Measurements from ENCODE around the gene CSDE1.

CSDE1 gene

GRCh38 chr1:114729782-114730181 is 28.0 kb downstream of the CSDE1 start:
- DNase-seq: no peak

GRCh38 chr1:114728553-114728952 is 29.2 kb downstream of the CSDE1 start:
- peaks cover 9% of the 10 kb centered on the region; the same call in 1 of the 2 replicates for H4K20me1 ChIP-seq (ENCODE audit: insufficient read depth, low read length)
- no peaks in the 10 kb centered on the region for H3K9me3 ChIP-seq (ENCODE audit: insufficient read depth, low read length, severe bottlenecking)
- DNase-seq: no peak
- H3K4me1 ChIP-seq (ENCODE audit: insufficient read depth, low read length): no peaks in the 10 kb centered on the region
- no peaks in the 10 kb centered on the region for H3K27me3 ChIP-seq (ENCODE audit: insufficient read depth, low read length, poor library complexity)
- peaks cover 38% of the 10 kb centered on the region for H3K79me2 ChIP-seq (ENCODE audit: insufficient read depth, low read length)
- H3K9ac ChIP-seq (ENCODE audit: low read depth, low read length): no peak overlapping the region
- peaks cover 99% of the 10 kb centered on the region for H3K36me3 ChIP-seq (ENCODE audit: insufficient read depth, low read length)
- H3K4me3 ChIP-seq (ENCODE audit: low read depth in 1 of 2, low read length in 2 of 2): no peak overlapping the region
- H2AFZ ChIP-seq (ENCODE audit: low read depth, low read length): no peak overlapping the region
- H3K27ac ChIP-seq (ENCODE audit: low read length): no peak overlapping the region
- TF ChIP-seq EZH2 (IDR thresholded peaks at IDR 0.05; ENCODE audit: borderline replicate concordance, low read depth, low read length, severe bottlenecking) (no peak), CTCF (IDR thresholded peaks at IDR 0.05; ENCODE audit: borderline replicate concordance, extremely low read depth, low read length, poor library complexity, severe bottlenecking) (no peak)
- no peak overlapping the region for H3K4me2 ChIP-seq (ENCODE audit: insufficient read depth, low read length)
- no peak for ATAC-seq (ENCODE audit: insufficient read depth, low read depth)

More at GRCh38 chr1:114729782-114730181, 28.0 kb downstream of the CSDE1 start:
- no peaks in the 10 kb centered on the region for H3K9me3 ChIP-seq (ENCODE audit: insufficient read depth, low read length, severe bottlenecking)
- peaks cover 9% of the 10 kb centered on the region; the same call in 1 of the 2 replicates for H4K20me1 ChIP-seq (ENCODE audit: insufficient read depth, low read length)
- no peak overlapping the region for H3K4me3 ChIP-seq (ENCODE audit: low read depth in 1 of 2, low read length in 2 of 2)
- H3K4me1 ChIP-seq (ENCODE audit: insufficient read depth, low read length): no peaks in the 10 kb centered on the region
- H3K36me3 ChIP-seq (ENCODE audit: insufficient read depth, low read length): peaks cover 99% of the 10 kb centered on the region
- H3K4me2 ChIP-seq (ENCODE audit: insufficient read depth, low read length): no peak overlapping the region
- TF ChIP-seq CTCF (IDR thresholded peaks at IDR 0.05; ENCODE audit: borderline replicate concordance, extremely low read depth, low read length, poor library complexity, severe bottlenecking) (no peak), EZH2 (IDR thresholded peaks at IDR 0.05; ENCODE audit: borderline replicate concordance, low read depth, low read length, severe bottlenecking) (no peak)
- no peak overlapping the region for H2AFZ ChIP-seq (ENCODE audit: low read depth, low read length)
- H3K9ac ChIP-seq (ENCODE audit: low read depth, low read length): no peak overlapping the region
- H3K27ac ChIP-seq (ENCODE audit: low read length): no peak overlapping the region
- ATAC-seq (ENCODE audit: insufficient read depth, low read depth): no peak
- peaks cover 40% of the 10 kb centered on the region for H3K79me2 ChIP-seq (ENCODE audit: insufficient read depth, low read length)
- H3K27me3 ChIP-seq (ENCODE audit: insufficient read depth, low read length, poor library complexity): no peaks in the 10 kb centered on the region

- DNase-seq (no peak), ATAC-seq (ENCODE audit: insufficient read depth, low read depth) (no peak)
- no peak overlapping the region for H3K27ac ChIP-seq (ENCODE audit: low read length)
- H3K4me3 ChIP-seq (ENCODE audit: low read depth in 1 of 2, low read length in 2 of 2): no peak overlapping the region
- no peaks in the 10 kb centered on the region for H3K27me3 ChIP-seq (ENCODE audit: insufficient read depth, low read length, poor library complexity)
- no peak overlapping the region for H3K9ac ChIP-seq (ENCODE audit: low read depth, low read length)
- no peak overlapping the region for H2AFZ ChIP-seq (ENCODE audit: low read depth, low read length)
- TF ChIP-seq CTCF (IDR thresholded peaks at IDR 0.05; ENCODE audit: borderline replicate concordance, extremely low read depth, low read length, poor library complexity, severe bottlenecking) (no peak), EZH2 (IDR thresholded peaks at IDR 0.05; ENCODE audit: borderline replicate concordance, low read depth, low read length, severe bottlenecking) (no peak)
- H3K36me3 ChIP-seq (ENCODE audit: insufficient read depth, low read length): peaks cover 97% of the 10 kb centered on the region
- no peak overlapping the region for H3K4me2 ChIP-seq (ENCODE audit: insufficient read depth, low read length)
- no peaks in the 10 kb centered on the region for H3K4me1 ChIP-seq (ENCODE audit: insufficient read depth, low read length)
- H3K9me3 ChIP-seq (ENCODE audit: insufficient read depth, low read length, severe bottlenecking): no peaks in the 10 kb centered on the region
- peaks cover 12% of the 10 kb centered on the region; the same call in 1 of the 2 replicates for H4K20me1 ChIP-seq (ENCODE audit: insufficient read depth, low read length)
- H3K79me2 ChIP-seq (ENCODE audit: insufficient read depth, low read length): peaks cover 22% of the 10 kb centered on the region; the same call in 1 of the 2 replicates
Observed at GRCh38 chr1:114725230-114725629, 32.6 kb downstream of the CSDE1 start.

Data from DND-41 (cell line).